ENCODE data around the gene STXBP6.

DNA sequence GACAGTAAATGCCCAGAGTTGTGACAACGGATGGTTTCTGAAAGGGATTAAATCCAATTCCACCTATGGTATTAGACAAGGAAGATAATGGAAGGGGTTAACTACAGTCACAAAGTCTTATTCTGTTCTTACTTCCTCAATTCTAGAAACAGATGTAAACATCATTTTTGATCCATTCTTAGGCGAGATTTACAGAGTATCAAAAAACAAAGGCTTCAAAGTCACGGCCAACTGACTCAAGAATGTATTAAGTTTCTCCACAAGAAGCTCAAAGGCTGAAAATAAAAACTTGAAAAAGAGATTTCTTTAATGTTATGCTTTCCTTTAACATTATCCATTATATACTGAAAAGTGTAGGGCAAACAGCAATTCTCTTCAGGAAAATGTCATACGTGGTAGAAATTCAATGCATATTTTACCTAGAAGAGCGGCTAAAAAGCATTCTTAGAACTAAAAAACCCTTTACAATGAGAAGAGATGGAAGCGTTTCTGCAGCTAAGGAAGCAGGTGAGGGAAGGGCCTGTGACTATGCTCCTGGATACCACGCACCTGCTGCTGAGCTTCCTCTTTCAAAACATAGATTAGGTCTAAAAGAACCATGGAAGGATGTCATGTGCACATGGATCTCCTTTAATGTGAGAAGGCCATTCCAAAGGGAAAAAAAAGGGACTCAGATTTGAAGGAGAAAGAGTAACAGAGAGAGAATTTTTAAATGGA, 185.8 kb downstream of the STXBP6 start:
- TF ChIP-seq, protein P1, sequence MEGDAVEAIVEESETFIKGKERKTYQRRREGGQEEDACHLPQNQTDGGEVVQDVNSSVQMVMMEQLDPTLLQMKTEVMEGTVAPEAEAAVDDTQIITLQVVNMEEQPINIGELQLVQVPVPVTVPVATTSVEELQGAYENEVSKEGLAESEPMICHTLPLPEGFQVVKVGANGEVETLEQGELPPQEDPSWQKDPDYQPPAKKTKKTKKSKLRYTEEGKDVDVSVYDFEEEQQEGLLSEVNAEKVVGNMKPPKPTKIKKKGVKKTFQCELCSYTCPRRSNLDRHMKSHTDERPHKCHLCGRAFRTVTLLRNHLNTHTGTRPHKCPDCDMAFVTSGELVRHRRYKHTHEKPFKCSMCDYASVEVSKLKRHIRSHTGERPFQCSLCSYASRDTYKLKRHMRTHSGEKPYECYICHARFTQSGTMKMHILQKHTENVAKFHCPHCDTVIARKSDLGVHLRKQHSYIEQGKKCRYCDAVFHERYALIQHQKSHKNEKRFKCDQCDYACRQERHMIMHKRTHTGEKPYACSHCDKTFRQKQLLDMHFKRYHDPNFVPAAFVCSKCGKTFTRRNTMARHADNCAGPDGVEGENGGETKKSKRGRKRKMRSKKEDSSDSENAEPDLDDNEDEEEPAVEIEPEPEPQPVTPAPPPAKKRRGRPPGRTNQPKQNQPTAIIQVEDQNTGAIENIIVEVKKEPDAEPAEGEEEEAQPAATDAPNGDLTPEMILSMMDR (IDR thresholded peaks at IDR 0.05; ENCODE audit: low read depth, low read length), result no peak
- TF ChIP-seq, protein P2, sequence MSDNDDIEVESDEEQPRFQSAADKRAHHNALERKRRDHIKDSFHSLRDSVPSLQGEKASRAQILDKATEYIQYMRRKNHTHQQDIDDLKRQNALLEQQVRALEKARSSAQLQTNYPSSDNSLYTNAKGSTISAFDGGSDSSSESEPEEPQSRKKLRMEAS (IDR thresholded peaks at IDR 0.05; ENCODE audit: low read depth, low read length), result no peak

Measured in NB4 (cell line).